Gastroesophageal sphincter (tissue), 4 donors: Measurements from ENCODE around the gene FRMPD1. TPM values are rescaled to one million over a fixed set of nuclear protein-coding genes. Genes with fewer than 3 reads are reported as not detected.

Experiments
- ATAC-seq: fragments of 150-250 bp; one replicate; pipeline ENCODE4 v1.9.1; 2016; ENCODE audit warnings: mild to moderate bottlenecking, moderate library complexity
- H3K27ac ChIP-seq, 4 donors: fragments of 200-600 bp; sonication (generic) in 3 of 4; 1 replicate in 3 of 4; 2 replicates in 1 of 4; pipeline ENCODE4 v1.5.1; 2016 to 2019
- H3K27me3 ChIP-seq: fragments of 200-600 bp; sonication (generic); one replicate; pipeline ENCODE4 v1.5.1; 2019
- H3K36me3 ChIP-seq, 2 donors: fragments of 200-600 bp; sonication (generic); one replicate each; pipeline ENCODE4 v1.5.1; 2019; ENCODE audit warnings: control low read depth in 1 of 2
- H3K4me1 ChIP-seq, 3 donors: fragments of 200-600 bp; sonication (generic); 1 replicate in 2 of 3; 2 replicates in 1 of 3; pipeline ENCODE4 v1.5.1; 2016 to 2019; ENCODE audit warnings: control low read depth in 2 of 3
- H3K4me3 ChIP-seq, 2 donors: fragments of 200-600 bp; sonication (generic); one replicate each; pipeline ENCODE4 v1.5.1; 2019; ENCODE audit warnings: mild to moderate bottlenecking in 1 of 2, moderate library complexity in 1 of 2
- H3K9me3 ChIP-seq, 3 donors: fragments of 200-600 bp; sonication (generic); one replicate each; pipeline ENCODE4 v1.5.1; 2017 to 2019; ENCODE audit warnings: control low read depth in 2 of 3
- EP300 ChIP-seq: sonication (generic); formaldehyde crosslinking; IDR thresholded peaks from one replicate; pipeline ENCODE4 v1.6.1; 2017; ENCODE audit warnings: antibody characterized with exemption, mild to moderate bottlenecking
- POLR2A ChIP-seq, 2 donors: fragments of 450-650 bp; IDR thresholded peaks; one replicate each; pipeline ENCODE4 v1.6.1; 2017; ENCODE audit warnings: antibody characterized with exemption in 2 of 2, mild to moderate bottlenecking in 2 of 2, moderate library complexity in 1 of 2
- POLR2AphosphoS5 ChIP-seq: sonication (generic); formaldehyde crosslinking; IDR thresholded peaks from one replicate; pipeline ENCODE4 v1.6.1; 2017; ENCODE audit warnings: antibody characterized with exemption
- WGBS, 2 donors: methylation state at CpG; one replicate each; pipeline ENCODE4 v1.1.5; 2018; ENCODE audit warnings: low coverage in 1 of 2; 5-methylcytosine and 5-hydroxymethylcytosine counted together
- total RNA-seq, 4 donors: library from RNA; depleted of rRNA; stranded (reverse); fragments of >200 nt; gene quantifications; one replicate each; pipeline ENCODE4 v1.1.0, GENCODE V29; 2016
- TF ChIP-seq, protein P1 (sequence below), 4 experiments: fragments of 200-600 bp in 2 of 4; fragments of 450-650 bp in 2 of 4; sonication (generic) in 1 of 4; IDR thresholded peaks; one replicate each; pipeline ENCODE4 v1.5.1; 2017 to 2019; ENCODE audit warnings: antibody characterized with exemption in 4 of 4, mild to moderate bottlenecking in 2 of 4, moderate library complexity in 2 of 4

FRMPD1 gene
- total RNA-seq, 4 donors from 2014 or later = 0.27 TPM; not detected in 3

DNA sequence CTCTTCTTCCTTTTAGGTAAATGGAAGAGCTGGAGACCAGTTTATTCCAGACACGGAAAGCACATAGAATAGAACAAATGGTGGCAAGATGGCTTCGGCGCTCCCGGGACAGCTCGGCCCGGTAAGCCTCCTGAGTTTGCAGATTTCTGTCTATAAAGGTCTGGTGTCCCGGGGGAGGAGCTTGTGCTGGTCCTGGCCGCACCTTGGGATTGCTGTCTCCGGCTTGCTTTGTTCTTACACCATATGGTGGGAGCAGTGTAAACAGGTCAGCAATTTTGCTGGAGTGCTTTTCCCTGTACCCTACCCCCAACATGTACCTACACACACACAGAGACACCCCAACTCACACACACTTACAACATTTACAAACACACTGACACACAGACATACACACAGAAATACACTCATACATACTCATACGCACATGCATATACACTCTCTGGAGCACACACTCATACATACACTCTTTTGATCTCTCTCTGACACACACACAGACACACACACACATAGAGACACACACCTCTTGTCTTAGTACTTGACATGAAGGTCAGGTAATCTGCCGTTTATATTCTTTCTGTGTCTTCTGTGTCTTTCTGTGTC, 42.0 kb downstream of the FRMPD1 start:
- Histone ChIP-seq H3K4me3 (no peak overlapping the region), H3K27me3 (peaks cover 34% of the 10 kb centered on the region), H3K27ac (no peak overlapping the region), H3K36me3 (no peaks in the 10 kb centered on the region), H3K9me3 (no peaks in the 10 kb centered on the region), H3K4me1 (no peaks in the 10 kb centered on the region)
- no peak for ATAC-seq
- TF ChIP-seq POLR2A (IDR thresholded peaks at IDR 0.05) (no peak), EP300 (no peak), POLR2AphosphoS5 (no peak)
- TF ChIP-seq, protein P1, sequence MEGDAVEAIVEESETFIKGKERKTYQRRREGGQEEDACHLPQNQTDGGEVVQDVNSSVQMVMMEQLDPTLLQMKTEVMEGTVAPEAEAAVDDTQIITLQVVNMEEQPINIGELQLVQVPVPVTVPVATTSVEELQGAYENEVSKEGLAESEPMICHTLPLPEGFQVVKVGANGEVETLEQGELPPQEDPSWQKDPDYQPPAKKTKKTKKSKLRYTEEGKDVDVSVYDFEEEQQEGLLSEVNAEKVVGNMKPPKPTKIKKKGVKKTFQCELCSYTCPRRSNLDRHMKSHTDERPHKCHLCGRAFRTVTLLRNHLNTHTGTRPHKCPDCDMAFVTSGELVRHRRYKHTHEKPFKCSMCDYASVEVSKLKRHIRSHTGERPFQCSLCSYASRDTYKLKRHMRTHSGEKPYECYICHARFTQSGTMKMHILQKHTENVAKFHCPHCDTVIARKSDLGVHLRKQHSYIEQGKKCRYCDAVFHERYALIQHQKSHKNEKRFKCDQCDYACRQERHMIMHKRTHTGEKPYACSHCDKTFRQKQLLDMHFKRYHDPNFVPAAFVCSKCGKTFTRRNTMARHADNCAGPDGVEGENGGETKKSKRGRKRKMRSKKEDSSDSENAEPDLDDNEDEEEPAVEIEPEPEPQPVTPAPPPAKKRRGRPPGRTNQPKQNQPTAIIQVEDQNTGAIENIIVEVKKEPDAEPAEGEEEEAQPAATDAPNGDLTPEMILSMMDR (IDR thresholded peaks at IDR 0.05) = no peak
- 18 to 53% methylated on average over 8 to 11 of the region's 11 CpGs for WGBS, 2 donors

DNA sequence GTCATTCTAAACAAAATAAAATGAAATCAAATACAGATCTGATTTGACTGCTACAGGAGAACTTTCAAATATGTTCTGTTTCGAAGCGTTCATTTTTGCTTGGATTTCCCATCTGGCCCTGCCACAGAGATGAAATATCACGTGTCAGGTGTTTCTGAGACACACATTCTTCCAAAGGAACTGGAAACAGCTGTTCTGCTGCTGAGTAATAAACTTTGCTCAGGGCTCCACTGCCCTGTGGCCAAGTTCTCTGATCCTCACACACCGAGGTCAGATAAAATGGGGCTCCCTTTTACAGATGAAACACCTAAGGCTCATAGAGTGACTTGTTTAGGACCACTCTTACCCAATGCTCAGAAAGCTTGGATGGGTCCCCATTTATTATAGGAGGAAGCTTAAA, 42.5 kb downstream of the FRMPD1 start:
- H3K36me3 ChIP-seq = no peaks in the 10 kb centered on the region
- ATAC-seq = no peak
- H3K27me3 ChIP-seq = peaks cover 34% of the 10 kb centered on the region
- TF ChIP-seq POLR2AphosphoS5 (no peak), EP300 (no peak), POLR2A (IDR thresholded peaks at IDR 0.05) (no peak)
- TF ChIP-seq, protein P1 (IDR thresholded peaks at IDR 0.05) = no peak
- H3K9me3 ChIP-seq = no peaks in the 10 kb centered on the region
- no peak overlapping the region for H3K4me3 ChIP-seq
- H3K27ac ChIP-seq = no peak overlapping the region
- 0 to 9% methylated on average over 4 of the region's 4 CpGs for WGBS, 2 donors
- H3K4me1 ChIP-seq = no peaks in the 10 kb centered on the region

DNA sequence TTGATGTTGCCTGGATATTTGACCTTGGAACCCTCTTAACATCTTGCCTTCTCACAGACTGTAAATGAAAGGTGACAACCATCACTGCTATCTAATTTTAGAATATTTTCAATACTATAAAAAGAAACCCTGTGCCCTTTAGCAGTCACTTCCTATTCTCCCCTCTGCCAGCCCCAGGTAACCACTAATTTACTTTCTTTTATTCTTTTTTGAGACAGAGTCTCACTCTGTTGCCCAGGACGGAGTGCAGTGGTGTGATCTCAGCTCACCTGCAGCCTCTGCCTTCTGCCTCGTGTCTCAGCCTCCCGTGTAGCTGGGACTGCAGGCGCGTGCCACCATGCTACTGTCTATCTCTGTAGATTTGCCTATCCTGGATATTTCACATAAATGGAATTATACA, 43.6 kb downstream of the FRMPD1 start:
- no peak for ATAC-seq
- 91 to 100% methylated on average over 3 to 5 of the region's 5 CpGs for WGBS, 2 donors
- H3K4me3 ChIP-seq = no peak overlapping the region
- TF ChIP-seq POLR2A (IDR thresholded peaks at IDR 0.05) (no peak), POLR2AphosphoS5 (no peak), EP300 (no peak)
- TF ChIP-seq, protein P1 (IDR thresholded peaks at IDR 0.05) = no peak
- H3K27ac ChIP-seq = no peak overlapping the region
- no peaks in the 10 kb centered on the region for H3K36me3 ChIP-seq
- H3K27me3 ChIP-seq = peaks cover 34% of the 10 kb centered on the region
- no peaks in the 10 kb centered on the region for H3K9me3 ChIP-seq
- H3K4me1 ChIP-seq = no peaks in the 10 kb centered on the region

DNA sequence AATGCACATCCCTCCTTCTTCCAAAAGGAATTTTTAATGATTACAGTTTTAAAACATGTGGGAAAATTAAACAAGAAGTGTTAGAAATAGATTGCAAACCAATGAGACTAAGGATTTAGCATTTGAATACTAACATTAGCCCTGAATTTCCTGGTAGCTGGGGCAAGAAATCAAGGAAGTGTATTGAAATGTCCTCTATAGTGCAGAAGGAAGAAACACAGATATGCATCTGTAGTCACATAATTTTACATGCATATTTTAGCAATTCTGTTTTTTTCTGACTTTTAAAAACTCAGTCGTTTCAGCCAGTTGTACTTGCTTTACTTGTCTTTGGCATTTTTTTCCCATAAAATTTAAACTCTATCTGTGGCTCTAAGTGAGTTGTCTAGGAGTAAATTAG, 45.8 kb downstream of the FRMPD1 start:
- no peaks in the 10 kb centered on the region for H3K9me3 ChIP-seq
- H3K4me3 ChIP-seq = no peak overlapping the region
- TF ChIP-seq POLR2A (IDR thresholded peaks at IDR 0.05) = no peak
- no peak for TF ChIP-seq POLR2AphosphoS5
- no peak for TF ChIP-seq EP300
- TF ChIP-seq, protein P1 (IDR thresholded peaks at IDR 0.05) = no peak
- no peak for ATAC-seq
- 41 to 57% methylated on average over 1 of the region's 1 CpG for WGBS, 2 donors
- no peaks in the 10 kb centered on the region for H3K4me1 ChIP-seq
- no peaks in the 10 kb centered on the region for H3K36me3 ChIP-seq
- no peak overlapping the region for H3K27ac ChIP-seq
- H3K27me3 ChIP-seq = peaks cover 22% of the 10 kb centered on the region

DNA sequence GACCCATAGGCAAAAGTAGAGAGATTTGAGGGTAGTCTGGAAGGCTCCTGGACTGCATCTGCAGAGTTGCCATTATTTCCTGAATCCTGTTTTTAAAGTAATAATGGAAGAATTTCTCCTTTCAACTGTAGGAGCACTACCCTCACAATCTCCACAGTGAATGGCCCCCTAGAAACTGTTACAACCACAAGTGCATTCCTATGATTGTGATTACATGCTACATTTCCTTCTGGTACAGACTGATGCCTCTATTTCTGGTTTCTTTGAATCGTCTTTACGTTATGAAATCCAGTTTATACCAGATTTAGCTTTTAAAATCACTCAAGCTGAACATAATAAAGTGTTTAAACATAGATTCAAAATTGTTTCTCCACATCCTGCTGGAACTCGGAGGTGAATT, 49.4 kb downstream of the FRMPD1 start:
- H3K4me3 ChIP-seq = no peak overlapping the region
- no peak overlapping the region for H3K27ac ChIP-seq
- TF ChIP-seq, protein P1 (IDR thresholded peaks at IDR 0.05) = no peak
- TF ChIP-seq POLR2A (IDR thresholded peaks at IDR 0.05) (no peak), EP300 (no peak), POLR2AphosphoS5 (no peak)
- peaks cover 10% of the 10 kb centered on the region for H3K27me3 ChIP-seq
- ATAC-seq = no peak
- H3K9me3 ChIP-seq = no peaks in the 10 kb centered on the region
- H3K4me1 ChIP-seq = no peaks in the 10 kb centered on the region
- 41 to 51% methylated on average over 3 of the region's 3 CpGs for WGBS, 2 donors
- no peaks in the 10 kb centered on the region for H3K36me3 ChIP-seq
